Activated naive CD8-positive, alpha-beta T cell treated with anti-CD3 and anti-CD28 coated beads for 36 hours (primary cell): Measurements from ENCODE around the gene TMC5. TPM values are rescaled to one million over a fixed set of nuclear protein-coding genes. Genes with fewer than 3 reads are reported as not detected.
"Not testable (repeated sequence)": the region's sequence is repeated elsewhere in the genome, so short reads cannot be mapped to it uniquely, and the experiment has no call there.

Source experiments
- DNase-seq: peaks from one replicate; pipeline ENCODE4 v3.0.0; 2021
- H3K27ac Mint-ChIP-seq: one replicate; pipeline ENCODE4 v1.8.0; 2022; ENCODE audit warnings: mild to moderate bottlenecking, moderate library complexity, mixed read lengths
- H3K27me3 Mint-ChIP-seq: one replicate; pipeline ENCODE4 v1.8.0; 2022; ENCODE audit warnings: mild to moderate bottlenecking, mixed read lengths
- H3K36me3 Mint-ChIP-seq: one replicate; pipeline ENCODE4 v1.8.0; 2021; ENCODE audit warnings: mild to moderate bottlenecking, mixed read lengths
- H3K4me1 Mint-ChIP-seq: one replicate; pipeline ENCODE4 v1.8.0; 2021; ENCODE audit warnings: mixed read lengths
- H3K4me3 Mint-ChIP-seq: one replicate; pipeline ENCODE4 v1.8.0; 2022; ENCODE audit warnings: mild to moderate bottlenecking, moderate library complexity, mixed read lengths
- H3K9me3 Mint-ChIP-seq: one replicate; pipeline ENCODE4 v1.8.0; 2022; ENCODE audit warnings: mixed read lengths
- total RNA-seq, 2 experiments: library from RNA; stranded (reverse); gene quantifications; one replicate each; pipeline ENCODE4 v1.2.3, GENCODE V29; 2021

Gene TMC5
- total RNA-seq, 2 experiments from 2014 or later = not detected

DNA sequence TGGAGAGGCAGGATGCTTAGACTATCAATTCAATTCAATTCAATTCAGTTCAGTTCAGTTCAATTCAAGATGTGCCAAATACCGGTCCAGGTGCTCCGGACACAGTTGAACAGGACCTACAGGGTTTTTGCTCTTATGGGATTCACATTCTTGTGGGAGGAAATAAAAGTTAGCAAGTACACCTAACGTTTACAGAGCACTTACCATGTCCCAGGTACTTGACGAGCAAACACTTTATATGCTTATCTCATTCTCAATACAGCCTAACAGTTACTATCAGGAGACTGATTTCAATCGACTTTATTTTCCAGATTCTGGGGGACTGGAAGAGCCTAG lies 104.7 kb downstream of the TMC5 start:
- peak overlapping the region; percentile 93 for H3K4me3 Mint-ChIP-seq
- no peaks in the 10 kb centered on the region for H3K27me3 Mint-ChIP-seq
- no peaks in the 10 kb centered on the region for H3K9me3 Mint-ChIP-seq
- peaks cover 32% of the 10 kb centered on the region for H3K4me1 Mint-ChIP-seq
- H3K27ac Mint-ChIP-seq = peak overlapping the region; percentile 67
- peaks cover 18% of the 10 kb centered on the region for H3K36me3 Mint-ChIP-seq
- DNase-seq = no peak

GRCh38 chr16:19522760-19523159 lies 105.1 kb downstream of the TMC5 start:
- no peaks in the 10 kb centered on the region for H3K27me3 Mint-ChIP-seq
- no peak overlapping the region for H3K27ac Mint-ChIP-seq
- DNase-seq = no peak
- H3K4me1 Mint-ChIP-seq = peaks cover 30% of the 10 kb centered on the region
- H3K4me3 Mint-ChIP-seq = no peak overlapping the region
- no peaks in the 10 kb centered on the region for H3K9me3 Mint-ChIP-seq
- peaks cover 16% of the 10 kb centered on the region for H3K36me3 Mint-ChIP-seq

DNA sequence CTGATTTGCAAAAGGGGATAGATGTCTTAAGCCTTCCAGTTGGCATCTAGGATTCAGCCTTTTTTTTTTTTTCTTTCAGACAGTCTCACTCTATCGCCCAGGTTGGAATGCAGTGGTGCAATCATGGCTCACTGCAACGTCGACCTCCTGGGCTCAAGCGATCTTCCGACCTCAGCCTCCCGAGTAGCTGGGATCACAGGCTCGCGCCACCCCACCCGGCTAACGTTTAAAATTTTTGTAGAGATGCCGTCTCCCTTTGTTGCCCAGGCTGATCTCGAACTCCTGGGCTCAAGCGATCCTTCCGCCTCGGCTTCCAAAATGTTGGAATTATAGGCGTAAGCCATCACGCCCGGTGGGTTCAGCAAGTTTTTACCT lies 105.5 kb downstream of the TMC5 start:
- Mint-ChIP-seq H3K4me3 (no peak overlapping the region), H3K27me3 (no peaks in the 10 kb centered on the region), H3K4me1 (peaks cover 30% of the 10 kb centered on the region), H3K36me3 (peaks cover 17% of the 10 kb centered on the region), H3K27ac (no peak overlapping the region), H3K9me3 (no peaks in the 10 kb centered on the region)
- DNase-seq = no peak

- Mint-ChIP-seq H3K27ac (peak within 1 kb of the TSS; percentile 92), H3K4me1 (peaks cover 26% of the 10 kb centered on the region), H3K27me3 (no peaks in the 10 kb centered on the region), H3K36me3 (peaks cover 19% of the 10 kb centered on the region), H3K4me3 (peak within 1 kb of the TSS; percentile 98), H3K9me3 (no peaks in the 10 kb centered on the region)
- peak; percentile 95 for DNase-seq
Measured at GRCh38 chr16:19523559-19524355, 106.1 kb downstream of the TMC5 start, which contains the start of gene CCP110. Gene CCP110, plus strand, starts transcription at chr16:19523942. Its CDS starts 3,940 bp downstream, at chr16:19527882.

GRCh38 chr16:19524356-19524615 lies 106.6 kb downstream of the TMC5 start:
- Mint-ChIP-seq H3K4me1 (peaks cover 23% of the 10 kb centered on the region), H3K4me3 (peak overlapping the region; percentile 98), H3K9me3 (no peaks in the 10 kb centered on the region), H3K27me3 (no peaks in the 10 kb centered on the region), H3K27ac (peak overlapping the region; percentile 92), H3K36me3 (peaks cover 20% of the 10 kb centered on the region)
- no peak for DNase-seq

DNA sequence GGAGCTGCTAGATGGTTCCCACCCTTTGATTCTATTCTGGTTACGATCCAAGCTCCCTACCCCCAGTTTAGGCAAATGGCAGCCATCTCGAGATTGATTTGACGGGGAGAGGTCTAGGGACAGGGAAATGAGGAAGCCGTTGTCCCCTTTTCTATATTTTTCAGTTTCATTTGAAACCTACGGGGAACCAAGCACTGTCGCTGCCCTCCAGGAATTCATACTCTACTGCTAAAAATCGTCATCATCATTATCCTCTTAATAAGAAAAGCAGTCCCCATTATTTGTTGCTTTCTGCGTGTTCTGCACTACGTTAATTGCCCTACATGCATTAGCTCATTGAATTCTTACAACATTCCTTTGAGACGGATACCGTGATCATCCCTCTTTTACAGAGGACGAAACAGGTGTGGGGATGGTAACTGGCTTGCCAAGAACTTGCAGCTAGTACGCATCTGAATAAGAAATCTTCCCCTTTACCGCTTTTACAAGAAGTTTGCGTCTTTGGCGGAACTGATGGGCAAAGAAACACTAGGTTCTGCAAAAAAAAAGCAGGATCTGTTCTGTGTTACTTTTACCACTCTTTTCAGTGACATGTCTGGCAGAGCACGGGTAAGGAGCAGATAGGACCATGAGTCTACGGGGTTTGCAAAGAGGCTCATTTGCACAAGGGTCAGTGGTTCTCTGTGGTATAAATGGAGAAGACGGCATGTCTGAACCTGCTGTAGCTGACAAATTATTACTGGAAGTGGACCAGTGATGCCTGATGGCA lies 107.1 kb downstream of the TMC5 start:
- no peaks in the 10 kb centered on the region for H3K27me3 Mint-ChIP-seq
- H3K27ac Mint-ChIP-seq = peak overlapping the region; percentile 92
- peaks cover 23% of the 10 kb centered on the region for H3K4me1 Mint-ChIP-seq
- H3K9me3 Mint-ChIP-seq = no peaks in the 10 kb centered on the region
- peak overlapping the region; percentile 98 for H3K4me3 Mint-ChIP-seq
- H3K36me3 Mint-ChIP-seq = peaks cover 20% of the 10 kb centered on the region
- no peak for DNase-seq

DNA sequence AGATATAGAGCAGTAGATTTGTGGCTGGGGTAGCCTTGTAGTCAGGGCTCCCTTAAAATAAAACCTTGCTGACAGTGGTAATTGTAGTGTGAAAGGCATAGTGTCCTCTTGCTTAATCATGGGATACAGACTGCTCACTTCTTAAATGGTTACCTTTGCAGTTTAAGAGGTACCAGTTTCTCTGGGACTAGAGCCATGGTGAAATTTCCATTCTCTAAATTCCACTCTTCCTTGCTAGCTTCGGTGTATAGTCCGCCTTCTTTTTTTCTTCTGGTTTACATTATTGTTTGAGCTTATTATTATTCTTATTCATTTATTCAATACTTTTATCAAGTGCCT lies 107.7 kb downstream of the TMC5 start:
- Mint-ChIP-seq H3K27ac (no peak overlapping the region), H3K4me3 (peak overlapping the region; percentile 98), H3K36me3 (peaks cover 20% of the 10 kb centered on the region), H3K27me3 (no peaks in the 10 kb centered on the region), H3K9me3 (no peaks in the 10 kb centered on the region), H3K4me1 (peaks cover 19% of the 10 kb centered on the region)
- DNase-seq = no peak

DNA sequence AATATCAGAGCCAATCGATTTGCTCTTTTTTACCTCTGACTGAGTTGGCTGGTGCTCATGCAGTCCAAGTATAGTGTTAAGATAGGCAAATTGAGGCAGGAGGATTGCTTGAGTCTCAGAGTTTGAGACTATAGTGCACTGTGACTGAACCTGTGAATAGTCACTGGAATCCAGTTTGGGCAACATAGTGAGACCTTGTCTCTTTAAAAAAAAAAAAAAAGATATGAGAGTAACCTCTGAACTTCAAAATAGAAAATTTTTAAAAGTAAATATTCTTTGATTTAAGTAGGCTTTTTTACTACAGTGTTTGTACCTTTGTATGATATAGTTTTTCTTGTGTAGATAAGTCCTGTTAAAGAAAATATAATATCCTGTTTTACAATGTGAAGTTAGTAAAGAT lies 109.5 kb downstream of the TMC5 start:
- no peak for DNase-seq
- Mint-ChIP-seq H3K9me3 (no peaks in the 10 kb centered on the region), H3K4me1 (peaks cover 12% of the 10 kb centered on the region), H3K4me3 (no peak overlapping the region), H3K27me3 (no peaks in the 10 kb centered on the region), H3K27ac (no peak overlapping the region), H3K36me3 (peaks cover 20% of the 10 kb centered on the region)

- no peak overlapping the region for H3K27ac Mint-ChIP-seq
- no peak for DNase-seq
Measured at GRCh38 chr16:19528666-19529065, 111.0 kb downstream of the TMC5 start.

GRCh38 chr16:19532601-19533000 lies 114.9 kb downstream of the TMC5 start:
- Mint-ChIP-seq H3K36me3 (peaks cover 19% of the 10 kb centered on the region), H3K4me3 (no peak overlapping the region), H3K9me3 (no peaks in the 10 kb centered on the region), H3K27me3 (no peaks in the 10 kb centered on the region), H3K4me1 (no peaks in the 10 kb centered on the region), H3K27ac (no peak overlapping the region)
- no peak for DNase-seq

More at GRCh38 chr16:19528666-19529065, 111.0 kb downstream of the TMC5 start:
- Mint-ChIP-seq H3K4me1 (peaks cover 8% of the 10 kb centered on the region), H3K36me3 (peaks cover 22% of the 10 kb centered on the region), H3K9me3 (no peaks in the 10 kb centered on the region), H3K4me3 (no peak overlapping the region), H3K27me3 (no peaks in the 10 kb centered on the region)

DNA sequence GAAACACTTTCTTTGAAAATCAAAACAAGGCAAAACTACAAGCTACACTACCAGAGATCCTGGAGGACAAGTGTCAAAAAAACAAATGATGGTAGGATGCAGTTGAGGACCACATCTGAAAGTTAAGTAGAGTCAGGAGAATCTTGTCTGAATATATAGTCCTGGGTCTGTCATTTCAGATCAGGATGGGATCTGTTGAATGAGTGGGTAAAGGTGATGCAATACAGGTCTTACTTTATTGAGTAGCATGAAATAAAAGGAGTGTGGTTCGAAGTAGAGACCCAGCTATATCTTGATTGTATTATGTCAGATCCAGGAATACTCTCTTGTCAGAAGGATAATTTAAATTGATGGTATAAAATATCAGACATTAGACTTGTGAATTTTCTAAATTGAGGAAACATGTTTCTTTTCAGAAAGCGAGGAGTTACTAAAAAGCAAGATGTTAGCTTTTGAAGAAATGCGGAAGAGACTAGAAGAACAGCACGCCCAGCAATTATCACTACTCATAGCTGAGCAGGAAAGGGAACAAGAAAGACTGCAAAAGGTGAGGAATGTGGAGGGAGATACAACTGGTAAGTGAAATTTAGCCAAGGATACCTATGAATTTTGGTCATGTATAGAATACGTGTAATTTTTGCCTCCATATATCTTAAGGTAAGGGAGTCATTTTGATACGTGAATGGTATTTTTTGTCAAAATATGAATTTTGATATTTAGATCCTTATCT lies 122.7 kb downstream of the TMC5 start:
- no peaks in the 10 kb centered on the region for H3K9me3 Mint-ChIP-seq
- no peaks in the 10 kb centered on the region for H3K4me1 Mint-ChIP-seq
- no peak for DNase-seq
- H3K4me3 Mint-ChIP-seq = no peak overlapping the region
- peaks cover 42% of the 10 kb centered on the region for H3K36me3 Mint-ChIP-seq
- no peak overlapping the region for H3K27ac Mint-ChIP-seq
- no peaks in the 10 kb centered on the region for H3K27me3 Mint-ChIP-seq

DNA sequence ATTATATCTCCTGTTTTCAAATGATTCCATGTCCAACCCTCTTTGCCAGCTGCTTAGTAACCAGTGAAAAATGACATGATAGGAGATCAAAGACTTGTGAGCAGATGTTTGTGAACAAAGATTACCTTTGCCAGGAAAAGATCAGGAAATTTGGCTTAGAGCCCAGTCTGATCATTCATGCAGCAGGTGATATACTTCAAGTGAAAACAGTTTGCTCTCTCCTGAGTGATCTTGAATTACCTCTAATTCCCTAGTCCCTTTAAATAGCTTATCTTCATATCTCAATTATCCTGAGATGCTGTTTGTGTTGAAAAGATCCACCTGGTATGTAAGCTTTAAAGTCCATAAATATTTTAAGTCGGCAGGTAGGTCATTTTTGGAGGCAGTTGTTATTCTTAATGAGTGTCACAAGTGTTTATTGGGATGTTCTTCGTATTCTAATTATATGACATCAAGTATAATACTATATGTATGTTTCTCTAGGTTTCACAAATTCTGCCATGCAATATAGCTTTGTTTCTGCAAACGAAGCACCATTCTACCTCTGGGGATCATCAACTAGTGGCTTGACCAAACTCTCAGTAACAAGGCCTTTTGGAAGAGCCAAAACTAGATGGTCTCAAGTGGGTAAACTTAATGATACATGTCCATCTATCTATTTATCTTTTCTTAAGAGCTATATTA lies 124.6 kb downstream of the TMC5 start:
- H3K27ac Mint-ChIP-seq = no peak overlapping the region

DNA sequence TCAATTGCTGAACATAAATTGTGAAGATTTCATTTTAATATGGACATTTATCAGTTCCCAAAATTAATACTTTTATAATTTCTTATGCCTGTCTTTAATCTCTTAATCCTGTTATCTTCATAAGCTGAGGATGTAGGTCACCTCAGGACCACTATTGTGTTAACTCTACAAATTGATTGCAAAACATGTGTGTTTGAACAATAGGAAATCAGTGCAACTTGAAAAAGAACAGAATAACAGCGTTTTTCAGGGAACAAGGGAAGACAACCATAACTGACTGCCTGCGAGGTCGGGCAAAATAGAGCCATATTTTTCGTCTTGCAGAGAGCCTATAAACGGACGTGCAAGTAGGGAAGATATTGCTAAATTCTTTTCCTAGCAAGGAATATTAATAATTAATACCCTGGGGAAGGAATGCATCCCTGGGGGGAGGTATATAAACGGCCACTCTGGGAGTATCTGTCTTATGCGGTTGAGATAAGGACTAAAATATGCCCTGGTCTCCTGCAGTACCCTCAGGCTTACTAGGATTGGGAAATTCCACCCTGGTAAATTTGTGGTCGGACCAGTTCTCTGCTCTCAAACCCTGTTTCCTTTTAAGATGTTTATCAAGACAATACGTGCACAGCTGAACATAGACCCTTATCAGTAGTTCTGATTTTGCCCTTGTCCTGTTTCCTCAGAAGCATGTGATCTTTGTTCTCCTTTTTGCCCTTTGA lies 125.8 kb downstream of the TMC5 start:
- H3K27me3 Mint-ChIP-seq, DNase-seq, H3K4me1 Mint-ChIP-seq, H3K4me3 Mint-ChIP-seq, H3K27ac Mint-ChIP-seq, H3K9me3 Mint-ChIP-seq: not testable (repeated sequence)
- H3K36me3 Mint-ChIP-seq = peaks cover 36% of the 10 kb centered on the region

More for the DNA sequence above, 124.6 kb downstream of the TMC5 start:
- Mint-ChIP-seq H3K4me1 (no peaks in the 10 kb centered on the region), H3K27me3 (no peaks in the 10 kb centered on the region), H3K36me3 (peaks cover 36% of the 10 kb centered on the region), H3K4me3 (no peak overlapping the region), H3K9me3 (no peaks in the 10 kb centered on the region)
- DNase-seq = no peak

GRCh38 chr16:19548144-19548543 lies 130.5 kb downstream of the TMC5 start:
- Mint-ChIP-seq H3K27ac (no peak overlapping the region), H3K4me1 (no peaks in the 10 kb centered on the region), H3K9me3 (no peaks in the 10 kb centered on the region), H3K36me3 (peaks cover 11% of the 10 kb centered on the region), H3K27me3 (no peaks in the 10 kb centered on the region), H3K4me3 (no peak overlapping the region)
- DNase-seq = no peak
